ENCODE measurements around the gene CATSPER1.

Gene CATSPER1

GRCh38 chr11:66017321-66017720 lies 9.0 kb downstream of the CATSPER1 start:
- no peak overlapping the region for H3K4me3 ChIP-seq (ENCODE audit: low read length)
- DNase-seq (ENCODE audit: low read depth) = no peak
- TF ChIP-seq, protein P1, sequence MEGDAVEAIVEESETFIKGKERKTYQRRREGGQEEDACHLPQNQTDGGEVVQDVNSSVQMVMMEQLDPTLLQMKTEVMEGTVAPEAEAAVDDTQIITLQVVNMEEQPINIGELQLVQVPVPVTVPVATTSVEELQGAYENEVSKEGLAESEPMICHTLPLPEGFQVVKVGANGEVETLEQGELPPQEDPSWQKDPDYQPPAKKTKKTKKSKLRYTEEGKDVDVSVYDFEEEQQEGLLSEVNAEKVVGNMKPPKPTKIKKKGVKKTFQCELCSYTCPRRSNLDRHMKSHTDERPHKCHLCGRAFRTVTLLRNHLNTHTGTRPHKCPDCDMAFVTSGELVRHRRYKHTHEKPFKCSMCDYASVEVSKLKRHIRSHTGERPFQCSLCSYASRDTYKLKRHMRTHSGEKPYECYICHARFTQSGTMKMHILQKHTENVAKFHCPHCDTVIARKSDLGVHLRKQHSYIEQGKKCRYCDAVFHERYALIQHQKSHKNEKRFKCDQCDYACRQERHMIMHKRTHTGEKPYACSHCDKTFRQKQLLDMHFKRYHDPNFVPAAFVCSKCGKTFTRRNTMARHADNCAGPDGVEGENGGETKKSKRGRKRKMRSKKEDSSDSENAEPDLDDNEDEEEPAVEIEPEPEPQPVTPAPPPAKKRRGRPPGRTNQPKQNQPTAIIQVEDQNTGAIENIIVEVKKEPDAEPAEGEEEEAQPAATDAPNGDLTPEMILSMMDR (conservative IDR thresholded peaks at IDR 0.05; ENCODE audit: low read length) = no peak

- DNase-seq (ENCODE audit: low read depth) = no peak
- TF ChIP-seq, protein P1 (conservative IDR thresholded peaks at IDR 0.05; ENCODE audit: low read length) = no peak
- no peak overlapping the region for H3K4me3 ChIP-seq (ENCODE audit: low read length)
These were observed 9.5 kb downstream of the CATSPER1 start for GRCh38 chr11:66016793-66017177.

- H3K4me3 ChIP-seq (ENCODE audit: low read length) = no peak overlapping the region
- TF ChIP-seq, protein P1 (conservative IDR thresholded peaks at IDR 0.05; ENCODE audit: low read length) = no peak
- no peak for DNase-seq (ENCODE audit: low read depth)
These were observed 10.1 kb downstream of the CATSPER1 start for GRCh38 chr11:66015936-66016792.

GRCh38 chr11:66015454-66015881 lies 10.8 kb downstream of the CATSPER1 start:
- no peak overlapping the region for H3K4me3 ChIP-seq (ENCODE audit: low read length)
- TF ChIP-seq, protein P1 (conservative IDR thresholded peaks at IDR 0.05; ENCODE audit: low read length) = no peak
- DNase-seq (ENCODE audit: low read depth) = peak; percentile 78

DNA sequence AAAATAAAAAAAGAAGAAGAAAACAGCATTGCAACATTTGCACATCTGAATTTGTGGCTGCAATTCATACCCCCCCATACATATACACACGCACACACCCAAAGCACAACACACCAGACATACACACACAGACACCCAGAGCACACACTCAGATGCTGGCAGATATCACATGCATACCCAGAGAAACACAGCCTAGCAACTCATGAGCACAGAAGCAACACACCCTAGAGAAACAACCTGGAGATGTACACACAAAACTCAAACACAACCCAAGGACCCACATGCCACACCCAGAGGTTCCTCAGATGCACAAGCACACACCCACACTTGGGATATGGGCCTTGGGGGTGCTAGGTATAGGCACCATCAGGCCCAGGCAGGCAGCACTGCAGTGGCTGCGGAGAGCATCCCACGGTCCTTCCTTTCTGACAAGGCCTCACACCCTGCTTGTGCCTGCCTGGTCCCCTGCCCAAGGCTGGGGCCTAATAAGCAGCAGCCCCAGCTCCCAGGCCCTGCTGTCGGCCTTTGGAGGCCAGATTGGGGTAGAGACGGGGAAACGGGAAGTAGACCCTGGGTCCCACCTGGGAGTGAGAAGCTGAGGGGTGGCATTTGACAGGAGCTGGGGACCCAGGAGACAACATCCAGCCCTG lies 11.3 kb downstream of the CATSPER1 start:
- TF ChIP-seq, protein P1 (conservative IDR thresholded peaks at IDR 0.05; ENCODE audit: low read length) = no peak
- DNase-seq (ENCODE audit: low read depth) = no peak
- no peak overlapping the region for H3K4me3 ChIP-seq (ENCODE audit: low read length)

DNA sequence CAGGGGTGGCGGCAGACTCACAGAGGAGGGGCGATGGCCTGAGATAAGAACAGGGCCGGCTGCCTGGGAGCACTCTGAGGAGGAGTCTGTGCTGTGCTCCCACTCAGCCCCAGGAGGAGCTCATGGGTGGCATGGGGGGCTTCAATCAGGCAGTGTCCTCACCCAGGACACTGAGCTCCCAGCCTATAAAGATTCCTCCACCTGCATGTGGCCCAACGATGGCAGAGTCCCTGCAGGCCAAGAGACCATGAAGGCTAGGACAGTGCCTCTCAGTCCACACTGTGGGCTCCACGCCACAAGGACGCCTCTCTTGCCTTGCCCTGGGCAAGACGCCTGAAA lies 12.5 kb downstream of the CATSPER1 start:
- no peak for DNase-seq (ENCODE audit: low read depth)
- H3K4me3 ChIP-seq (ENCODE audit: low read length) = no peak overlapping the region
- TF ChIP-seq, protein P1 (conservative IDR thresholded peaks at IDR 0.05; ENCODE audit: low read length) = no peak

Data from AG10803 (cell line).